Endodermal cell (in vitro differentiated cells): ENCODE results near the gene ZNF511. TPM values are rescaled to one million over a fixed set of nuclear protein-coding genes. Genes with fewer than 3 reads are reported as not detected.

Experiments
- DNase-seq: peaks from one replicate; pipeline ENCODE4 v3.0.0-alpha.2; 2017
- H3K27ac ChIP-seq: 2 replicates; pipeline ENCODE4 v1.5.1; 2013; ENCODE audit warnings: mild to moderate bottlenecking, low read depth, low read length, moderate library complexity
- H3K27me3 ChIP-seq: 2 replicates; pipeline ENCODE4 v1.6.1; 2013; ENCODE audit warnings: mild to moderate bottlenecking, low read length, moderate library complexity; ENCODE audit not compliant: insufficient read depth, control insufficient read depth, poor library complexity, severe bottlenecking
- H3K36me3 ChIP-seq: 2 replicates; pipeline ENCODE4 v1.7.0; 2013; ENCODE audit warnings: mild to moderate bottlenecking, low read length, moderate library complexity; ENCODE audit not compliant: control insufficient read depth, insufficient read depth
- H3K4me1 ChIP-seq: one replicate; pipeline ENCODE4 v1.7.0; 2013; ENCODE audit warnings: low read length; ENCODE audit not compliant: control insufficient read depth, insufficient read depth
- H3K4me3 ChIP-seq: 2 replicates; pipeline ENCODE4 v1.5.1; 2013; ENCODE audit warnings: mild to moderate bottlenecking, low read length, moderate library complexity
- H3K9ac ChIP-seq: 2 replicates; pipeline ENCODE4 v1.6.1; 2013; ENCODE audit warnings: mild to moderate bottlenecking, low read length, moderate library complexity; ENCODE audit not compliant: poor library complexity, severe bottlenecking; ENCODE audit errors: extremely low read depth
- H3K9me3 ChIP-seq: 2 replicates; pipeline ENCODE4 v1.6.1; 2013; ENCODE audit warnings: mild to moderate bottlenecking, low read length, moderate library complexity; ENCODE audit not compliant: control insufficient read depth
- H3K27ac Mint-ChIP-seq: 2 replicates; pipeline ENCODE4 v1.8.0; 2020; ENCODE audit warnings: mixed read lengths
- H3K27me3 Mint-ChIP-seq: 2 replicates; pipeline ENCODE4 v1.8.0; 2021; ENCODE audit warnings: mild to moderate bottlenecking, mixed read lengths; ENCODE audit not compliant: insufficient read depth
- H3K36me3 Mint-ChIP-seq: 2 replicates; pipeline ENCODE4 v1.8.0; 2020; ENCODE audit warnings: low read depth, mixed read lengths
- H3K4me1 Mint-ChIP-seq: 2 replicates; pipeline ENCODE4 v1.8.0; 2020; ENCODE audit warnings: mixed read lengths
- H3K4me3 Mint-ChIP-seq: 2 replicates; pipeline ENCODE4 v1.8.0; 2020; ENCODE audit warnings: mild to moderate bottlenecking, moderate library complexity, mixed read lengths
- H3K9me3 Mint-ChIP-seq: 2 replicates; pipeline ENCODE4 v1.8.0; 2020; ENCODE audit warnings: mild to moderate bottlenecking, mixed read lengths
- CTCF ChIP-seq: fragments of 200-600 bp; sonication (generic); conservative IDR thresholded peaks from 2 replicates; pipeline ENCODE4 v1.5.0; 2021; ENCODE audit warnings: antibody characterized with exemption, mild to moderate bottlenecking
- WGBS, 2 experiments: methylation state at CpG; one replicate each; pipeline versions ENCODE4 v1.1.5 to v1.1.7; 2013; ENCODE audit warnings: missing lambda C conversion rate in 2 of 2, mixed read lengths in 1 of 2; ENCODE audit not compliant: insufficient coverage in 1 of 2, insufficient read length in 1 of 2; 5-methylcytosine and 5-hydroxymethylcytosine counted together
- total RNA-seq, 2 donors: library from RNA; stranded (reverse); fragmentation: NEBNext Ultra II Directional in 1 of 2; extraction: Animal tissue kit (Norgen Biotek cat#: 25700) in 1 of 2; gene quantifications; 2 replicates in 1 of 2; 3 replicates in 1 of 2; pipeline ENCODE4 v1.2.1, GENCODE V29; 2021

The ZNF511 gene
- total RNA-seq, 2 donors from 2014 or later: 48.1 to 57.6 TPM

GRCh38 chr10:133361773-133362441 is 53.2 kb downstream of the ZNF511 start:
- Histone ChIP-seq H3K4me1 (peaks cover 5% of the 10 kb centered on the region), H3K9me3 (no peaks in the 10 kb centered on the region), H3K27ac (no peak overlapping the region), H3K36me3 (peaks cover 43% of the 10 kb centered on the region), H3K9ac (no peak overlapping the region), H3K4me3 (no peak overlapping the region), H3K27me3 (no peaks in the 10 kb centered on the region)
- no peak for DNase-seq
- Mint-ChIP-seq H3K4me3 (no peak overlapping the region), H3K27me3 (peaks cover 4% of the 10 kb centered on the region), H3K27ac (no peak overlapping the region), H3K36me3 (peaks cover 44% of the 10 kb centered on the region), H3K9me3 (no peaks in the 10 kb centered on the region), H3K4me1 (peaks cover 7% of the 10 kb centered on the region)
- TF ChIP-seq CTCF: no peak
- 85 to 89% methylated on average over 18 of the region's 18 CpGs for WGBS, 2 experiments

Other genes starting within 250 kb of the ZNF511 start
- 1 to 10 TPM in 1 of 2 donors, under 1 TPM in 1; 0.24 to 1.0 TPM for gene ADGRA1, start 221.0 kb upstream of the ZNF511 start, total RNA-seq
- gene KNDC1, start 148.7 kb upstream of the ZNF511 start, total RNA-seq: 1 to 10 TPM; 6.5 to 9.6 TPM
- 1 to 10 TPM in 1 of 2 donors, not detected in 1; 1.5 TPM for gene UTF1, start 78.7 kb upstream of the ZNF511 start, total RNA-seq
- 10 to 100 TPM in 1 of 2 donors, 1 to 10 TPM in 1; 5.5 to 14.2 TPM for gene VENTX, start 71.1 kb upstream of the ZNF511 start, total RNA-seq
- gene ADAM8, start 32.0 kb upstream of the ZNF511 start, total RNA-seq: 1 to 10 TPM; 3.7 to 5.5 TPM
- gene TUBGCP2, start within 50 bp of the ZNF511 start, total RNA-seq: 10 to 100 TPM; 52.8 to 63.0 TPM
- gene CALY, start 28.0 kb downstream of the ZNF511 start, total RNA-seq: 1 to 10 TPM in 1 of 2 donors, under 1 TPM in 1; 0.75 to 1.3 TPM
- gene PRAP1, start 38.5 kb downstream of the ZNF511 start, total RNA-seq: not detected
- 10 to 100 TPM; 81.0 to 83.9 TPM for gene FUOM, start 49.1 kb downstream of the ZNF511 start, total RNA-seq
- gene ECHS1, start 64.4 kb downstream of the ZNF511 start, total RNA-seq: 100 to 1,000 TPM in 1 of 2 donors, 10 to 100 TPM in 1; 92.3 to 102 TPM
- gene PAOX, start 70.3 kb downstream of the ZNF511 start, total RNA-seq: 10 to 100 TPM in 1 of 2 donors, 1 to 10 TPM in 1; 9.7 to 11.1 TPM
- 10 to 100 TPM; 71.3 to 86.0 TPM for gene MTG1, start 85.2 kb downstream of the ZNF511 start, total RNA-seq
- gene SPRN, start 115.7 kb downstream of the ZNF511 start, total RNA-seq: under 1 TPM; 0.11 to 0.24 TPM
- under 1 TPM; 0.37 to 0.80 TPM for gene SCART1, start 145.0 kb downstream of the ZNF511 start, total RNA-seq
- under 1 TPM; 0.77 to 0.86 TPM for gene CYP2E1, start 218.4 kb downstream of the ZNF511 start, total RNA-seq